ENCODE data around the gene SIGLEC5. TPM values are rescaled to one million over a fixed set of nuclear protein-coding genes. Genes with fewer than 3 reads are reported as not detected.
A peak's percentile ranks its signal among the peaks of the same experiment; 100 is the strongest.

Gene SIGLEC5
- total and polyA plus RNA-seq, 4 donors: 0.42 to 0.70 TPM; not detected in 2

DNA sequence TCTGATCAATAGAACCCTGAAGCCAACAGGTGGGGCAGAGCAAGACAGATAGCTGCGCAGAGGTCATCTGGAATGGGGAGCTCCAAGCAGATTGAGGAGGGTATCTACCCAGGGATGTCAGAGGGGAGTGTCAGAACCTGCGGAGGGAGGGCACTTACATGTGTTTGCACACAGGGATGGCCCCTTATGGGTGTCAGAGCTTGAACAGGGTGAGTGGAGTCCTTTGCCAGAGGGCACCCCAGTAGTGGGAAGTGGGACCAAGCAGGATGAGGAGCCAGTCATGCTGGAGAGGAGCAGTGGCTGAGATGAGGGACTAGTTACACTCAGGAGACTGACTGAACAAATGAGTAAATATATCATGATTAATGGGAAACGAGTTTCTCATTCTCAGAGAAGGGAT, 33.4 kb upstream of the SIGLEC5 start (continued):
- TF ChIP-seq, protein P1, sequence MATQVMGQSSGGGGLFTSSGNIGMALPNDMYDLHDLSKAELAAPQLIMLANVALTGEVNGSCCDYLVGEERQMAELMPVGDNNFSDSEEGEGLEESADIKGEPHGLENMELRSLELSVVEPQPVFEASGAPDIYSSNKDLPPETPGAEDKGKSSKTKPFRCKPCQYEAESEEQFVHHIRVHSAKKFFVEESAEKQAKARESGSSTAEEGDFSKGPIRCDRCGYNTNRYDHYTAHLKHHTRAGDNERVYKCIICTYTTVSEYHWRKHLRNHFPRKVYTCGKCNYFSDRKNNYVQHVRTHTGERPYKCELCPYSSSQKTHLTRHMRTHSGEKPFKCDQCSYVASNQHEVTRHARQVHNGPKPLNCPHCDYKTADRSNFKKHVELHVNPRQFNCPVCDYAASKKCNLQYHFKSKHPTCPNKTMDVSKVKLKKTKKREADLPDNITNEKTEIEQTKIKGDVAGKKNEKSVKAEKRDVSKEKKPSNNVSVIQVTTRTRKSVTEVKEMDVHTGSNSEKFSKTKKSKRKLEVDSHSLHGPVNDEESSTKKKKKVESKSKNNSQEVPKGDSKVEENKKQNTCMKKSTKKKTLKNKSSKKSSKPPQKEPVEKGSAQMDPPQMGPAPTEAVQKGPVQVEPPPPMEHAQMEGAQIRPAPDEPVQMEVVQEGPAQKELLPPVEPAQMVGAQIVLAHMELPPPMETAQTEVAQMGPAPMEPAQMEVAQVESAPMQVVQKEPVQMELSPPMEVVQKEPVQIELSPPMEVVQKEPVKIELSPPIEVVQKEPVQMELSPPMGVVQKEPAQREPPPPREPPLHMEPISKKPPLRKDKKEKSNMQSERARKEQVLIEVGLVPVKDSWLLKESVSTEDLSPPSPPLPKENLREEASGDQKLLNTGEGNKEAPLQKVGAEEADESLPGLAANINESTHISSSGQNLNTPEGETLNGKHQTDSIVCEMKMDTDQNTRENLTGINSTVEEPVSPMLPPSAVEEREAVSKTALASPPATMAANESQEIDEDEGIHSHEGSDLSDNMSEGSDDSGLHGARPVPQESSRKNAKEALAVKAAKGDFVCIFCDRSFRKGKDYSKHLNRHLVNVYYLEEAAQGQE (IDR thresholded peaks at IDR 0.05): no peak
- TF ChIP-seq FOXA1 (IDR thresholded peaks at IDR 0.05) (no peak), NR2F2 (IDR thresholded peaks at IDR 0.05) (no peak)

DNA sequence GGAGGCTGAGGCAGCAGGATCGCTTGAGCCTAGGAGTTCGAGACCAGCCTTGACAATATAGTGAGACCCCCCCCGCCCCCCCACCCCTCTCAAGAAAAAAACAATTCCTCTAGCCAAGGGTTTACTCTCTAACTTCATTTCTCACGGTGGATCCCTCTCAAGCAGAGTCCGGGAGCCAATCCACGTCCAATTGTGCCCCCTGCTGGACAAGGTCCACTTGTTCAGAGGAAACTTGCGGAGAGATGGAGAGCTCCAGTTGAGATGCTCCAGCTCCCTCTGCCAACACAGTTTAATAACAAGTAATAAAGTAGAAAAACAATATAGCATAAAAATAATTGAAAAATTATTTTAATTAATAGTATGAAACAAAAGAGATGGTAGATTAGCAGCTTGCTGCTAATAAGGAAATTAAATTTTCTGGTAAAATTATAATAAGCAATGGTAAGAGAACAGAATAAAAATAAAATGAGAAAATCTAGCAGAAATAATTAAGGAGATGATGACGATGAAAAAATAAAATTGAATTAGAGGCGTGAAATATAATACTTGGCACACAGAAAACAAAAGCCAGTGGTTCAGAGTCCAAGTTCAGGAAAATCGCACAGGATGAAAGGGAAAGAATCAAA, 30.9 kb upstream of the SIGLEC5 start:
- no peak for TF ChIP-seq JUND (IDR thresholded peaks at IDR 0.05)
- TF ChIP-seq, protein P2, sequence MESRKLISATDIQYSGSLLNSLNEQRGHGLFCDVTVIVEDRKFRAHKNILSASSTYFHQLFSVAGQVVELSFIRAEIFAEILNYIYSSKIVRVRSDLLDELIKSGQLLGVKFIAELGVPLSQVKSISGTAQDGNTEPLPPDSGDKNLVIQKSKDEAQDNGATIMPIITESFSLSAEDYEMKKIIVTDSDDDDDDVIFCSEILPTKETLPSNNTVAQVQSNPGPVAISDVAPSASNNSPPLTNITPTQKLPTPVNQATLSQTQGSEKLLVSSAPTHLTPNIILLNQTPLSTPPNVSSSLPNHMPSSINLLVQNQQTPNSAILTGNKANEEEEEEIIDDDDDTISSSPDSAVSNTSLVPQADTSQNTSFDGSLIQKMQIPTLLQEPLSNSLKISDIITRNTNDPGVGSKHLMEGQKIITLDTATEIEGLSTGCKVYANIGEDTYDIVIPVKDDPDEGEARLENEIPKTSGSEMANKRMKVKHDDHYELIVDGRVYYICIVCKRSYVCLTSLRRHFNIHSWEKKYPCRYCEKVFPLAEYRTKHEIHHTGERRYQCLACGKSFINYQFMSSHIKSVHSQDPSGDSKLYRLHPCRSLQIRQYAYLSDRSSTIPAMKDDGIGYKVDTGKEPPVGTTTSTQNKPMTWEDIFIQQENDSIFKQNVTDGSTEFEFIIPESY (IDR thresholded peaks at IDR 0.05): no peak
- TF ChIP-seq, protein P3, sequence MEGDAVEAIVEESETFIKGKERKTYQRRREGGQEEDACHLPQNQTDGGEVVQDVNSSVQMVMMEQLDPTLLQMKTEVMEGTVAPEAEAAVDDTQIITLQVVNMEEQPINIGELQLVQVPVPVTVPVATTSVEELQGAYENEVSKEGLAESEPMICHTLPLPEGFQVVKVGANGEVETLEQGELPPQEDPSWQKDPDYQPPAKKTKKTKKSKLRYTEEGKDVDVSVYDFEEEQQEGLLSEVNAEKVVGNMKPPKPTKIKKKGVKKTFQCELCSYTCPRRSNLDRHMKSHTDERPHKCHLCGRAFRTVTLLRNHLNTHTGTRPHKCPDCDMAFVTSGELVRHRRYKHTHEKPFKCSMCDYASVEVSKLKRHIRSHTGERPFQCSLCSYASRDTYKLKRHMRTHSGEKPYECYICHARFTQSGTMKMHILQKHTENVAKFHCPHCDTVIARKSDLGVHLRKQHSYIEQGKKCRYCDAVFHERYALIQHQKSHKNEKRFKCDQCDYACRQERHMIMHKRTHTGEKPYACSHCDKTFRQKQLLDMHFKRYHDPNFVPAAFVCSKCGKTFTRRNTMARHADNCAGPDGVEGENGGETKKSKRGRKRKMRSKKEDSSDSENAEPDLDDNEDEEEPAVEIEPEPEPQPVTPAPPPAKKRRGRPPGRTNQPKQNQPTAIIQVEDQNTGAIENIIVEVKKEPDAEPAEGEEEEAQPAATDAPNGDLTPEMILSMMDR (IDR thresholded peaks at IDR 0.05; ENCODE audit: low read depth, low read length, missing input control): peak; percentile 41
- peak; percentile 55 to 70 for TF ChIP-seq RAD21 (IDR thresholded peaks at IDR 0.05)
- TF ChIP-seq FOXA2 (IDR thresholded peaks at IDR 0.05): no peak
- Histone ChIP-seq H3K4me3 (ENCODE audit: low read depth in 1 of 3, low read length in 3 of 3) (no peak overlapping the region), H3K9me3 (ENCODE audit: control insufficient read depth in 4 of 4, low read length in 3 of 4) (peaks cover 0 to 2% (median 0%) of the 10 kb centered on the region in 4 donors), H3K27ac (ENCODE audit: low read depth in 1 of 2, low read length in 2 of 2) (no peak overlapping the region), H3K9ac (ENCODE audit: low read depth in 1 of 2, low read length in 2 of 2) (no peak overlapping the region), H3K36me3 (ENCODE audit: control insufficient read depth in 4 of 4, insufficient read depth in 3 of 4, low read depth in 1 of 4, low read length in 3 of 4) (no peaks in the 10 kb centered on the region), H3K4me1 (ENCODE audit: control insufficient read depth in 4 of 4, insufficient read depth in 4 of 4, low read length in 3 of 4) (peaks cover 0 to 3% (median 1%) of the 10 kb centered on the region in 4 donors), H3K27me3 (ENCODE audit: control insufficient read depth in 4 of 4, insufficient read depth in 4 of 4, low read length in 3 of 4) (peaks cover 0 to 2% (median 0%) of the 10 kb centered on the region in 4 donors)
- peak; percentile 80 for DNase-seq (ENCODE audit: low spot score)
- 15% methylated on average over 10 of the region's 10 CpGs for WGBS

DNA sequence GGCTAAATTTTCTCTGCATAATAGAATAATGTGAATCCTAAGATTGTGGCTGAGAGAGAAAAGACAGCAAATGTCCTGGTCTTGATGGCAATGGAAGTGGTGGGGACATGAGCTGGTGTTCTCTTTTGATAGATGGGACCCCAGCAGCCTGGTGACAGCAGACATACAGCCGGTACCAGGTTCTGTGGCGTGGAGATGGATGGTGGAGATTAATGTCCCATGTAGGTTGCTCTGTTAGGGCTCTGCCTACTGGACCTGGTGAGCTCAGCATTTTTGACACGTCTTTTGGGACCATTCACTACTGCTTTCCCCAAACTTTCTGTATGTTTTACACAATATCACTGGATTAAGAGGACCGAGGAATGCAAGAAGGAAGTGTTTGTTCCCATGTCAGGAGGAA, 24.6 kb upstream of the SIGLEC5 start:
- Histone ChIP-seq H3K27me3 (ENCODE audit: control insufficient read depth in 4 of 4, insufficient read depth in 4 of 4, low read length in 3 of 4) (no peaks in the 10 kb centered on the region), H3K4me3 (ENCODE audit: low read depth in 1 of 3, low read length in 3 of 3) (no peak overlapping the region), H3K36me3 (ENCODE audit: control insufficient read depth in 4 of 4, insufficient read depth in 3 of 4, low read depth in 1 of 4, low read length in 3 of 4) (no peaks in the 10 kb centered on the region), H3K9me3 (ENCODE audit: control insufficient read depth in 4 of 4, low read length in 3 of 4) (no peaks in the 10 kb centered on the region), H3K27ac (ENCODE audit: low read depth in 1 of 2, low read length in 2 of 2) (no peak overlapping the region), H3K4me1 (ENCODE audit: control insufficient read depth in 4 of 4, insufficient read depth in 4 of 4, low read length in 3 of 4) (peaks cover 0 to 3% (median 1%) of the 10 kb centered on the region in 4 donors), H3K9ac (ENCODE audit: low read depth in 1 of 2, low read length in 2 of 2) (no peak overlapping the region)
- DNase-seq (ENCODE audit: low spot score): no peak
- 54% methylated on average over 4 of the region's 4 CpGs for WGBS
- TF ChIP-seq RAD21 (IDR thresholded peaks at IDR 0.05) (no peak), JUND (IDR thresholded peaks at IDR 0.05) (no peak), YY1 (IDR thresholded peaks at IDR 0.05) (no peak), HNF4G (IDR thresholded peaks at IDR 0.05) (no peak)
- TF ChIP-seq, protein P3 (IDR thresholded peaks at IDR 0.05; ENCODE audit: low read depth, low read length, missing input control): no peak
- TF ChIP-seq, protein P4, sequence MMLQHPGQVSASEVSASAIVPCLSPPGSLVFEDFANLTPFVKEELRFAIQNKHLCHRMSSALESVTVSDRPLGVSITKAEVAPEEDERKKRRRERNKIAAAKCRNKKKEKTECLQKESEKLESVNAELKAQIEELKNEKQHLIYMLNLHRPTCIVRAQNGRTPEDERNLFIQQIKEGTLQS (IDR thresholded peaks at IDR 0.05): no peak
